Endothelial cell of umbilical vein (primary cell): Measurements from ENCODE around the gene NT5C1A.

ENCODE experiments used
- CTCF ChIP-seq, 2 donors: IDR thresholded peaks; 1 replicate in 1 of 2; 2 replicates in 1 of 2; pipeline ENCODE4 v1.5.1; 2011; ENCODE audit warnings: low read length in 2 of 2, mild to moderate bottlenecking in 2 of 2, moderate library complexity in 2 of 2, control low read depth in 1 of 2, inconsistent platforms in 1 of 2, low read depth in 1 of 2; ENCODE audit not compliant: insufficient read depth in 1 of 2; ENCODE audit errors: extremely low read depth in 1 of 2
- EZH2 ChIP-seq: IDR thresholded peaks from 2 replicates; pipeline ENCODE4 v1.6.1; 2012; ENCODE audit warnings: borderline replicate concordance, low read depth, mild to moderate bottlenecking, moderate library complexity, low read length, inconsistent platforms; ENCODE audit not compliant: severe bottlenecking
- FOS ChIP-seq: IDR thresholded peaks from 2 replicates; pipeline ENCODE4 v1.6.1; 2011; ENCODE audit warnings: mild to moderate bottlenecking, low read length, moderate library complexity, borderline replicate concordance; ENCODE audit not compliant: insufficient read depth
- MYC ChIP-seq: IDR thresholded peaks from one replicate; pipeline ENCODE4 v1.6.1; 2011; ENCODE audit warnings: mild to moderate bottlenecking, low read depth, low read length
- POLR2A ChIP-seq: IDR thresholded peaks from 2 replicates; pipeline ENCODE4 v1.6.1; 2012; ENCODE audit warnings: low read depth, mild to moderate bottlenecking, control low read depth, low read length
- POLR2AphosphoS5 ChIP-seq: IDR thresholded peaks from 2 replicates; pipeline ENCODE4 v1.6.1; 2012; ENCODE audit warnings: low read depth, mild to moderate bottlenecking, control low read depth, low read length, moderate library complexity; ENCODE audit not compliant: insufficient read depth

- TF ChIP-seq POLR2A: no peak
- no peak for TF ChIP-seq CTCF (IDR thresholded peaks at IDR 0.05; ENCODE audit: extremely low read depth in 1 of 2, insufficient read depth in 1 of 2, low read depth in 1 of 2, low read length in 2 of 2)
- no peak for TF ChIP-seq POLR2AphosphoS5
- no peak for TF ChIP-seq MYC
- TF ChIP-seq FOS: no peak
- no peak for TF ChIP-seq EZH2
Measured at GRCh38 chr1:39620659-39621165, 51.2 kb downstream of the NT5C1A start.
